ENCODE results near the gene NUAK2. TPM values are rescaled to one million over a fixed set of nuclear protein-coding genes. Genes with fewer than 3 reads are reported as not detected.
A peak's percentile ranks its signal among the peaks of the same experiment; 100 is the strongest.
"Not testable (repeated sequence)": the region's sequence is repeated elsewhere in the genome, so short reads cannot be mapped to it uniquely, and the experiment has no call there.

NUAK2 gene
- total RNA-seq, 1 experiment from 2014 or later = 9.2 TPM

DNA sequence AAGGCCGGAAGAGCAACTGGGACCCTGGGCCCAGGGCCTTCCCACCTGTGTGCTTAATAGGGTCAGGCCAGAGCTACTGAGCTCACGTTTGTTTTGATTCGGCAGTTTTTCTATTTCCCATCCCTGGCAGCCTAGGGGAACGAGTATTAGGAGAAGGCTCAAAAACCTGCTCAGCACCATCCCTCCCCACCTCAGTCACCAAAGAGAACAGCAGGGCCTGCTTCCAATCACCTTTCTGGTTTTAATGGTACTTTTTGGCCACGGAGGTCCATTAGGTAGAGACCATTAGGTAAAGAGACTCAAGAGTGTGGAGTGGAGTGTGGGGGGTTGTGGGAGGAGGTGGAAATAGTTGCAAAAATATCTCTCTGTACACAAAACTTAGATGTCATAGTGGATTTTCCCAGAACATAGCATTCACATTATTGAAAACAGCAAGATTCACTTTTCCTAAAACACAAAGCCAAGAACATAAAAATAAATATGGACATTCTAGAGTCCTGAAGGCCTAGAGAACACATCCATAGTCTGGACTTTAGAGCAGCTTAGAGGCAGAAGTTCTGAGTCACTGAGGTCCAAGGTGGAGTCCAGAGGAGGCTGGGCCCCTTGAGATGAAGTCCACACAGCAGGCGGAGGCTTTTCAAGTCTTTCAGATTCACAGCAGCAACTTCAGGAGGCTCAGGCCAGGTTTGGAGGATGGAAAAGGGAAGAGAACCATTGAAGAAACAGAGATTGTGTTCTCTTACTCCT, 19.5 kb downstream of the NUAK2 start:
- no peaks in the 10 kb centered on the region for H3K27me3 ChIP-seq (ENCODE audit: control insufficient read depth, insufficient read depth, low read length)
- H3K36me3 ChIP-seq (replicated peaks; ENCODE audit: control insufficient read depth, insufficient read depth, low read length) = peaks cover 33% of the 10 kb centered on the region
- H3K4me3 ChIP-seq (ENCODE audit: insufficient read depth, low read depth, low read length) = no peak overlapping the region
- DNase-seq = no peak

DNA sequence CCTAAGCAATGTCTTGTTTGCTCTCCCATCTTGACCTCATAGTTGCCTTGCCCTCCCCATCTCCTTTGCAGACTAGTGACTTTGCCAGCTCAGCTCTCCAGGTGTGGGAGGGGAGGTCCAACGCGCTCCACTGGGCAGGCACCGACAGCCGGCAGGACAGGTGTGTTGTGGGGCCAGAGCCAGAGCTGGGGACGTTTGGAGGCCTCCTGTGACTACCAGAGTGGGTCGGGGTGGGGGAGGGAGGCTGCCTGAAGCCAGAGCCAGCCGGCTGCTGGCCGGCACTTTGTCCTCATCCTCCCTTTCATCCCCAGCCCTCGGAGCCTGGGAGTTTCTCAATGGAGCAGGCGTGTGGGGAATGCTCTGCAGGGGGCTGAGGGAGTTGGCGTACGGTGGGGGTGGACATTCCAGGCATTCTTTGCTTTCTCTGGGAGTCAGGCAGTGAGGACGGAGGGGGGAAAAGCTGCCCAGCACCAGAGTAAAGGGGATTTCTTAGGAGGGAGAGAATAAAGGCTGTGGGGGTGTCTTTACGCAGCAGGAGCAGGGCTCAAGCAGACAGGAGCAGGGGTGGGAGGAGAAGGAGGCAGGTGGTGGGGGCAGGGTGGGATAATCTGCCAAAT, 20.2 kb downstream of the NUAK2 start:
- Histone ChIP-seq H3K36me3 (replicated peaks; ENCODE audit: control insufficient read depth, insufficient read depth, low read length) (peaks cover 26% of the 10 kb centered on the region), H3K4me3 (ENCODE audit: insufficient read depth, low read depth, low read length) (peak overlapping the region; percentile 19; the same call in 1 of the 2 replicates), H3K27me3 (ENCODE audit: control insufficient read depth, insufficient read depth, low read length) (no peaks in the 10 kb centered on the region)
- DNase-seq = peak; percentile 95

DNA sequence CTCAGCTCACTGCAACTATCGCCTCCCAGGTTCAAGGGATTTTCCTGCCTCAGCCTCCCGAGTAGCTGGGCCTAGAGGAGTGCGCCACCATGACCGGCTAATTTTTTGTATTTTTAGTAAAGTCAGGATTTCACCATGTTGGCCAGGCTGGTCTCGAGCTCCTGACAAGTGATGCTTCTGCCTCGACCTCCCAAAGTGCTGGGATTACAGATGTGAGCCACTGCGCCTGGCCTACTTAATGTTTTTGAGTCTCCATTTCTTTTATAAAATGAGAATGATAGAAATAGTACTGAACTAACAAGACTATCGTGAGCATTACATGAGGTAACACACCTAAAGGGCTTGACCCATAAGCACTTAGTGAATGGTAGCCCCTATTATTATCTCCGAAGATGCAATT, 21.4 kb downstream of the NUAK2 start:
- no peak for DNase-seq
- peaks cover 18% of the 10 kb centered on the region for H3K36me3 ChIP-seq (replicated peaks; ENCODE audit: control insufficient read depth, insufficient read depth, low read length)
- H3K4me3 ChIP-seq (ENCODE audit: insufficient read depth, low read depth, low read length) = no peak overlapping the region
- H3K27me3 ChIP-seq (ENCODE audit: control insufficient read depth, insufficient read depth, low read length) = no peaks in the 10 kb centered on the region

DNA sequence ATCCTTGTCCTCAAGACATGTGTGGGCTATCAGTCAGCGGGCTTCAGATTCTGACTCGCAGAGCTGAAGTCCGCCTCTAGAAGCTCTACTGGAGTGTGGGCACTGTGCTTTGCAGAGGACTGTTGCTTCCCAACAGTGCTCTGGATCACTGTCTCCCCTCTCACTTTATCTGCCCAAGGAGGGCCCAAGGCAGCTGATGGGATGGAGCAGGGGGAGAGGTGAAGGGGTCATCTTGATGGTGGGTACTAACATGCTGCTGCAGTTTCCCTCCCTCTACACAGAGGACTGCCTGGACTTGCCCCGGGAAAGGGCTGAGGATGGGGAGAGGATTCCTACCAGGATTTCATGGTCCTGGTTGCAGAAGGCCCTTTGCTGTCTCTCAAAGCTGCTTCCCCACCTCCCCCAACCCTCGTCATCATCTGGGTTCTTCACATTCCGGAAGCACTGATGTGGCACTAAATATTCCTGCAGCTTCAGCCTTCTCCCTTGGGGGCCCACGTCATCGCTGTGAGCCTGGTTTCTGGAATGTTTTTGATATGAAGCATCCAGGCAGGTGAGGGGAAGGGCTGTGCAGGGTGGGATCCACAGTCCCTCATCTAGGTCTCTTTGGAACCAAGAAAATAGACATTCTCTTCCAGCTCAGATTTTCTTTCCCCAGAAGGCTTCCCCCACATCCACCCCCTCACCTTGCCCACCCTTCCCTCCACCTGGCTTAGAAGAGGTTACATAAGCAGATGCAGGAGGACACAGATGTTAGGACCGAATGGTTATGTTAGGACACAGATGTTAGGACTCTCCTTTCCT, 23.2 kb downstream of the NUAK2 start:
- H3K27me3 ChIP-seq (ENCODE audit: control insufficient read depth, insufficient read depth, low read length) = no peaks in the 10 kb centered on the region
- no peak for DNase-seq
- no peak overlapping the region for H3K4me3 ChIP-seq (ENCODE audit: insufficient read depth, low read depth, low read length)
- peaks cover 5% of the 10 kb centered on the region for H3K36me3 ChIP-seq (replicated peaks; ENCODE audit: control insufficient read depth, insufficient read depth, low read length)

DNA sequence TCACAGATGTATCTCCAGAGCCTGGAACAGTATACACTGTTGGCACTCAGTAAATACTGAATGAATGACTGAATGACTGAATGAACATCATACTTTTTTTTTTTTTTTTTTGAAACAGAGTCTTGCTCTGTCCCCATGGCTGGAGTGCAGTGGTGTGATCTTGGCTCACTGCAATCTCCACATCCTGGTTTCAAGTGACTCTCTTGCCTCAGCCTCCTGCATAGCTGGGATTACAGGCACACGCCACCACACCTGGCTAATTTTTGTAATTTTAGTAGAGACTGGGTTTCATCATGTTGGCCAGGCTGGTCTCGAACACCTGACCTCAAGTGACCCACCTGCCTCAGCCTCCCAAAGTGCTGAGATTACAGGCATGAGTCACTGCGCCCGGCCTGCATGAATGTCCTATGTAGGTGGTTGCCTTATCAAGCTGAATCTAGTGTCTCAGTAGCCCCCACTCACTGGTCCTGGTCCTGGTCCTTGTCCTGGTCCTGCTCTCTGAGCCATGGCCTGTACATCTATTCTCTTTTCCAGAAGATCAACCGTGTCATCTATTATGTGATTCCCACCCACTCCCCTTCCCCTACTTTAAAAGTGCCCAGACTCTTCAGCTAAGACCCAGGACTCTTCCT, 23.9 kb downstream of the NUAK2 start:
- DNase-seq; H3K27me3 ChIP-seq (ENCODE audit: control insufficient read depth, insufficient read depth, low read length); H3K4me3 ChIP-seq (ENCODE audit: insufficient read depth, low read depth, low read length); H3K36me3 ChIP-seq (replicated peaks; ENCODE audit: control insufficient read depth, insufficient read depth, low read length): not testable (repeated sequence)

DNA sequence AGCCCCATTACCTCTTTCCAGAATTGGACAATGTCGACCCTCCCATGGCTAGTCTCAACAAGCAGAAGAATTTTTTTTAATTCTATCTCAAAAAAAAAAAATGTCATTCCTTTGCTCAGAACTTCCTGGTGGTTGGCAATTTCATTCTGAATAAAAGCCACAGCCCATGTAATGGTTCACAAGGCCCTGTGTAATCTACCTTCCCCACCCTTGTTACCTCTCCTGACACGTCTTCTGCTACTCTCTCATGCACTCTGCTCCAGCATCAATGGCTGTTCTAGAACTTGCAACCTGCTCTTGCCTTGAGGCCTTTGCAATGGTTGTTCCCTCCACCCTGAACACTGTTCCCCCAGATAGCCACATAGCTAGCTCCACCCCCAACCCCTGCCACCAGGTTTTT, 25.4 kb downstream of the NUAK2 start:
- Histone ChIP-seq H3K27me3 (ENCODE audit: control insufficient read depth, insufficient read depth, low read length) (no peaks in the 10 kb centered on the region), H3K36me3 (replicated peaks; ENCODE audit: control insufficient read depth, insufficient read depth, low read length) (no peaks in the 10 kb centered on the region), H3K4me3 (ENCODE audit: insufficient read depth, low read depth, low read length) (no peak overlapping the region)
- no peak for DNase-seq

DNA sequence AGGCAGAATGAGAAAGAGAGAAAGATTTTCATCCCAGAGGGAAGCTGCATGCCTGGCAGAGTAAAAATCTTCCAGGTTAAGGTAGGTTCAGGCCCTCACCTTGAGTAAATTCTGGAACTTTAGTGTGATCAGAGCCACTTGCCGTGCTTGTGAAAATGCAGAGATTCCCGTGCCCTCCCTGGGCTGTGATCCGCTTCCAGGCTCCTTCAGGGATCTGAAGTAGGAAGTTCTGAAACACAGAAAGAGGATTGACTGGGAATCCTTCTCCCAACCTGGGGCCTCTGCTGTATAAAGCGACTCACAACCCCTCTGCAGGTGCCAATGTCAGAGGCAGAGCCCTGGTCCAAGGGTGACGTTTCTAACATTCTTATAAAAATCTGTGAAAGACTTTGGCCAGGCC, 26.6 kb downstream of the NUAK2 start:
- H3K36me3 ChIP-seq (replicated peaks; ENCODE audit: control insufficient read depth, insufficient read depth, low read length) = no peaks in the 10 kb centered on the region
- H3K27me3 ChIP-seq (ENCODE audit: control insufficient read depth, insufficient read depth, low read length) = no peaks in the 10 kb centered on the region
- no peak overlapping the region for H3K4me3 ChIP-seq (ENCODE audit: insufficient read depth, low read depth, low read length)
- DNase-seq = no peak

DNA sequence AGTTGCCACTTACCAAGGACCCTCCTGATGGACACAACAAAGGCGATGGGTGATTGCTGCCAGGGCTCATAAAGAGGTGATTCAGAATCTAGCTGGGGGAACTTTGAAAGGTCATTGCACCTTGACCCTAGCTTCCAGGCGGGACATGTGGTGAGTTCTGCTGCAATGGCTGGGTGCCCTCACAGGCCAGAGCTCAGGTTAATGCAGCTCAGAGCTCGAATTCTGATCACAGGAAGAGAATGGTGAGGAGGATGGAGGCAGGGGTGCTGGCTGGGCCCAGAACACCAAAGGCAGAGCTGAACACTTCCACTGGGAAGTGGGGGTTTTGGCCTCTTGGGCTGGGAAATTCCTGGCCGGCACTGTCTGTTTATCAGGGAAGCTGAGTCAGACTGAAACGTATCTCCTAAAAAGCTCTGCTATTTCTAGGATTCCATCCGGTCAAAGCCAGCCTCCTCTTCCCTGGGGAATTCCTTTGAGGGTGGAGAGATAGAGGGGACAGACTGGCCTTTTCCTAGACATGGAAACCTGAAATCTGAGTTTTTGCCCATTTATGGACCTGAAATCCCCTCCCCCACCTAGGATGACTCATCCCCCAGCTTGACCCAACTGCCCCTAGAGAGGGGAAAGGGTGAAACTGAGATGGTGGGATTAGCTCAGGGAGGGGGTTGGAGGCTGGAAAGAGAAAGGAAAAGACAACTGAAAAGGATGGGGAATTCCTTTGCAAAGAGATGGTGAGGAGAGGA, 27.2 kb downstream of the NUAK2 start:
- peak; percentile 84 for DNase-seq
- no peaks in the 10 kb centered on the region for H3K36me3 ChIP-seq (replicated peaks; ENCODE audit: control insufficient read depth, insufficient read depth, low read length)
- no peak overlapping the region for H3K4me3 ChIP-seq (ENCODE audit: insufficient read depth, low read depth, low read length)
- no peaks in the 10 kb centered on the region for H3K27me3 ChIP-seq (ENCODE audit: control insufficient read depth, insufficient read depth, low read length)

DNA sequence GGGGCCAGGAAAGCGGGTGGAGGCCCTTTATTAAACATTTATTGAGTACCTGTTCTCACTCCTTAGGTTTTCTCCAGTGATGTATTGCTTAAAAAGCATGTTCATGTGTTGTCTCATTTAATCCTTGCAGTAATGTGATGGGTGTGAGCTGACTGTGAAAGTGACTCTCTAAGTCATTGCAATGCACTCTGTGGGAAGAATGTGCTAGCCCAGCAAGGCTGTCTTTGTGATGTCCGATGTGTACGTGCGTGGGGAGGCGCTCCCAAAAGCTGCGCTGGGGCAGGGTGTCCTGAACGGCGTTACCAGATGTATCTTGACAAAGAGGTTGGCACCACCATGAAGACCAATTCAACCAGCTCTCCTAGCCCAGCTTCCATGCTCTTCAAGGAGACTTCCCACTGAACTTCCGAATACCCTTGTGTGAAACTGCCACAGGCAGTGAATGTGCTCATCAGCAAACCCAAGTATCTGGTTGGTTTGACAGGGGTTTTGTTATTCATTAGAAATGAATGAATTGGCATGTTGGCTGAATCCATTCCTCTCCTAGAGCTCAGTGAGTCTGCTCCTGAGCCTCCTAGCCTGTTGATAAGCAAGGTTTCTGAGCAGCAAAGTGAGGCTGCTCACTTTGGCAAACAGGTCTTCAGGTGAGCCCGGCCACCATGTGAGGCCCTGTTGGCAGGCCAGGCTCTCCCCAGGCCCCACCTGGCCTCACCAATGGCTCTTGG, 28.0 kb downstream of the NUAK2 start:
- Histone ChIP-seq H3K27me3 (ENCODE audit: control insufficient read depth, insufficient read depth, low read length) (no peaks in the 10 kb centered on the region), H3K36me3 (replicated peaks; ENCODE audit: control insufficient read depth, insufficient read depth, low read length) (no peaks in the 10 kb centered on the region), H3K4me3 (ENCODE audit: insufficient read depth, low read depth, low read length) (no peak overlapping the region)
- no peak for DNase-seq

DNA sequence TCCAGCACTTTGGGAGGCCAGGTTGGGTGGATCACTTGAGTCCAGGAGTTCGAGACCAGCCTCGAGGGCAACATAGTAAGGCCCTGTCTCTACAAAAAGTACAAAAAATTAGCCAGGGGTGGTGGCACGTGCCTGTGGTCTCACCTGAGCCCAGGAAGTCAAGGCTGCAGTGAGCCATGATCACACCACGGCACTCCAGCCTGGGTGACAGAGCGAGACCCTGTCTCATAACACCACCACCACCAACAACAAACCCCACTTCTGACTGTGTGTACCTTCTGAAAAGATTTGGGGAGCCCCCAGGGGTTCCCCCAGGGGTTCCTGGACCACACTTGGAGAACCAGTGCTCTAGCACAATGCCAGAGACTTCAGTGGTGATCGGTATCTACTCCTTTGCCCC, 29.9 kb downstream of the NUAK2 start:
- H3K27me3 ChIP-seq (ENCODE audit: control insufficient read depth, insufficient read depth, low read length) = no peaks in the 10 kb centered on the region
- no peak for DNase-seq

DNA sequence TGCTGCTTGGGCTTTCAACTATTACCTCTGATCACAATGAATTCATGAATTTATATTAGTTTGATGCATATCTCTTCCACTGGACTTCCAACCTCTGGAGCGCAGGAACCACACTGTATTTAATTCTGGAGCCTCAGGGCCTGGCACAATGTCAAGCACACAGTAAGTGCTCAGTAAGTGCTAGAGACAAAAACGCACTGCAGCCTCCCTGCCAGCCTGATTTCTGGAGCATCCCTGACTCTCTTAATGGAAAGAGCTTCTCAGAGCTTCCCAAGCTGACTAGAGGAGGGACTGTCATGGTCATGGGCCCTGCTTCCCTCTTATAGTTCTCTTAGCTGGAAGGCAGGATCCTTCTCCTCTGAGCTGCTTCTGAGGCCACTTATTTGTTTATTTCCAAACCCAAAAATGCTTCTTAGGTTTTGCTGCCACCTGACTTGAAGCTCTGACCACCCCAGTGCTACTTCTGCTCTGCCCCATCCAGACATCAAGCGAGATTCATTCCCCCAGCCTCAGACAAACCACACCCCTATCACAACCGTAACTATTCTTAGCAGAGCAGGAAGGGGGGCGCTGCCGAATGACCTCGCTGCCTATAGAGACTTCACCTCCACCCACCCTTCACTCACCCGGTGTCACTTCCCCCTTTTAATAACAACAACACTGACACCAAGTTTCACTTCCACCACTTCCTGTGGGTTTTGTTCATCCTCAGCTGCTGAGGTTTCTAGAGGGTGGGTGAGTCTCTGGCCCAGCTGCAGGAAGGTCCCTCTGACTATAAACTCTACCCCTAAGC, 33.6 kb downstream of the NUAK2 start:
- Histone ChIP-seq H3K4me3 (ENCODE audit: insufficient read depth, low read depth, low read length) (no peak overlapping the region), H3K36me3 (replicated peaks; ENCODE audit: control insufficient read depth, insufficient read depth, low read length) (no peaks in the 10 kb centered on the region), H3K27me3 (ENCODE audit: control insufficient read depth, insufficient read depth, low read length) (no peaks in the 10 kb centered on the region)
- peak; percentile 69 for DNase-seq

More for the DNA sequence above, 29.9 kb downstream of the NUAK2 start:
- H3K4me3 ChIP-seq (ENCODE audit: insufficient read depth, low read depth, low read length) = no peak overlapping the region
- H3K36me3 ChIP-seq (replicated peaks; ENCODE audit: control insufficient read depth, insufficient read depth, low read length) = no peaks in the 10 kb centered on the region

DNA sequence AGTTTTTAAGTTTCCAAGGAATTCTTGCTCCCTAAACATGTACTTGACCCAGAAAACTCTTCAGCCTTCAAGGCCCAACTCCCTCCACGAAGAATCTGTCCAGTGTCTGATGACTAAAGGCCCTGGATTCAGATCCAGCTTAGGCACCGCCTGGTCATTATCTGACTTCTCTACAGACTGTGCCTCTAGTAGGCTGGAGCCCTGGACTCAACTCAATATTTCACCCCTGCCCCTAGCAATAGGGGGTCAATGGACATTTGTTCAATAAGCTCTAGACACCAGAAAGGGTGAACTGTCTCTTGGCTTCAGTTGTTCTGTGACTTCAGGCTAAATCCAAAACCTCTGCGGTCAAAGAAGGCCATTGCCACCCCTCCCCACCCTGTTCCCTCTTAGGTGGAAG, 34.5 kb downstream of the NUAK2 start:
- Histone ChIP-seq H3K27me3 (ENCODE audit: control insufficient read depth, insufficient read depth, low read length) (no peaks in the 10 kb centered on the region), H3K4me3 (ENCODE audit: insufficient read depth, low read depth, low read length) (no peak overlapping the region), H3K36me3 (replicated peaks; ENCODE audit: control insufficient read depth, insufficient read depth, low read length) (no peaks in the 10 kb centered on the region)
- DNase-seq = no peak

DNA sequence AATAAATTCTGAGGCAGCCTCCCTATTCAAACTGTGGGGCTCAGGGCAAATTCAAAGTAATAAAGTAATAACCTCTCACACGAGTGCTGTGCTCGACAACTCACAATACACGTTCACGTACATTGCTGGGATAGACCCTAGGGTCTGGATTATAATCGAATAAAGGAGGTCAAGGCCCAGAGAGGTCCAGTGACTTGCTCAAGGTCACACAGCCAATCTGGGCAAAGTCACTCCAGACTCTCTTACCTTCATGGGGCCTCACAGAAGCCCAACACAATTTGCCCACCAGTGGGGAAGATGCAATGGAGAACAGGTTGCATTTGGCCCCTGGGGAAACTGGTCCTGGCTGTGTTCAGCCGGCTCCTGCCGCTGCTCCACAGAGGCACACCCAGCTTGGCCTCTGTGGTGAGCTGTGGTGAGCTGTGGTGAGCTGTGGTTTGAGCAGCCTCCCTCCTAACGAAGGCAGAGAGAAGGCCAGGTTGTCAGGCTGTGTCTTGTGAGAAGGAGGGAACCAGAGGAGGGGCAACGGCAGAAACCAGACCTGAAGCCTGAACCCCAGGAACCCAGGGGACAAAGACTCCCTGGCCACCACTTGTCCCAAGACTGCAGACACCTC, 35.1 kb downstream of the NUAK2 start:
- Histone ChIP-seq H3K36me3 (replicated peaks; ENCODE audit: control insufficient read depth, insufficient read depth, low read length) (no peaks in the 10 kb centered on the region), H3K27me3 (ENCODE audit: control insufficient read depth, insufficient read depth, low read length) (no peaks in the 10 kb centered on the region), H3K4me3 (ENCODE audit: insufficient read depth, low read depth, low read length) (no peak overlapping the region)
- DNase-seq = no peak
